Neural progenitor cell (in vitro differentiated cells): ENCODE data around the gene COG5.

Experiments
- EZH2 ChIP-seq: fragments of 200-600 bp; sonication (generic); IDR thresholded peaks from 2 replicates; pipeline ENCODE4 v1.6.1; 2017; ENCODE audit warnings: antibody characterized with exemption, mild to moderate bottlenecking, moderate library complexity
- TF ChIP-seq, protein P1 (sequence below): fragments of 200-600 bp; sonication (generic); IDR thresholded peaks from 2 replicates; pipeline ENCODE4 v1.5.1; 2017; ENCODE audit warnings: antibody characterized with exemption, mild to moderate bottlenecking

DNA sequence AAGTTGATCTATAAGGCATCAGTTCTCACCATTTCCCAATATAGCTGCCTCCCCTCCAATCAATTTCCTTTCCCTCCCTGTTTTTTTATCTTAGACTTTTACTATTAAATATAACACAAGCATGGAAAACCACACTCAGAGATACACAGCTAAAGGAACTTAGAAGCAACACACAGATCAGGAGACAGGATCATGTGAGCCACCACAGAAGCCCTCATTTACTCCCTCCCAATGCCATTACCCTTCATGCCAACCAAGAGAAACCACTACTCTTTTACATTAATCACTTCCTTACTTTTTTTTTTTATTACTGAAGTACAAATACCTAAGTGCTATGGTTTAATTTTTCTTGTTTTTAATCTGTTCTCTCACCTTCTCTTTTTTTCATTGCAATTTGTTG lies 33.0 kb downstream of the COG5 start:
- TF ChIP-seq, protein P1, sequence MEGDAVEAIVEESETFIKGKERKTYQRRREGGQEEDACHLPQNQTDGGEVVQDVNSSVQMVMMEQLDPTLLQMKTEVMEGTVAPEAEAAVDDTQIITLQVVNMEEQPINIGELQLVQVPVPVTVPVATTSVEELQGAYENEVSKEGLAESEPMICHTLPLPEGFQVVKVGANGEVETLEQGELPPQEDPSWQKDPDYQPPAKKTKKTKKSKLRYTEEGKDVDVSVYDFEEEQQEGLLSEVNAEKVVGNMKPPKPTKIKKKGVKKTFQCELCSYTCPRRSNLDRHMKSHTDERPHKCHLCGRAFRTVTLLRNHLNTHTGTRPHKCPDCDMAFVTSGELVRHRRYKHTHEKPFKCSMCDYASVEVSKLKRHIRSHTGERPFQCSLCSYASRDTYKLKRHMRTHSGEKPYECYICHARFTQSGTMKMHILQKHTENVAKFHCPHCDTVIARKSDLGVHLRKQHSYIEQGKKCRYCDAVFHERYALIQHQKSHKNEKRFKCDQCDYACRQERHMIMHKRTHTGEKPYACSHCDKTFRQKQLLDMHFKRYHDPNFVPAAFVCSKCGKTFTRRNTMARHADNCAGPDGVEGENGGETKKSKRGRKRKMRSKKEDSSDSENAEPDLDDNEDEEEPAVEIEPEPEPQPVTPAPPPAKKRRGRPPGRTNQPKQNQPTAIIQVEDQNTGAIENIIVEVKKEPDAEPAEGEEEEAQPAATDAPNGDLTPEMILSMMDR: no peak
- no peak for TF ChIP-seq EZH2
